ENCODE data around the gene STN1.

Gene STN1

DNA sequence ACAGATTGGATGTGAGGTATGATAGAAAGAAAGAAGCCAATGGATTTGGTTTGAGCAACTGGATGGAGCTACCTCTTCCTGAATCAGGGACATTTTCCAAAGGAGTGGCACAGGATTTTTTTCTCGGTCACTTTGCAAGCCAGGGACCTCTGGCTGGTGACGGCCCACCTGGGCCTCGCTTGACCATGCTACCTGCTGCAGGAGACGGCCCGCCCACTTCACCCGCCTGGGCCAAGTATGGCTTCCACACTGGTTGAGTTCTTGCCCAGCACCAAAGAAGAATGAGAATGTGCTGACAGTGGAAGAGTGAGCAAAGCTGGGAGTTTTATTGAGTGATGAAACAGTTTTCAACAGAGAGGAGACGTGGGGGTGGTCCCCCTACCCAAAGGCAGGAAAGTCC is 38.2 kb downstream of the STN1 start:
- no peak for DNase-seq (ENCODE audit: low read depth)
- TF ChIP-seq, protein P1, sequence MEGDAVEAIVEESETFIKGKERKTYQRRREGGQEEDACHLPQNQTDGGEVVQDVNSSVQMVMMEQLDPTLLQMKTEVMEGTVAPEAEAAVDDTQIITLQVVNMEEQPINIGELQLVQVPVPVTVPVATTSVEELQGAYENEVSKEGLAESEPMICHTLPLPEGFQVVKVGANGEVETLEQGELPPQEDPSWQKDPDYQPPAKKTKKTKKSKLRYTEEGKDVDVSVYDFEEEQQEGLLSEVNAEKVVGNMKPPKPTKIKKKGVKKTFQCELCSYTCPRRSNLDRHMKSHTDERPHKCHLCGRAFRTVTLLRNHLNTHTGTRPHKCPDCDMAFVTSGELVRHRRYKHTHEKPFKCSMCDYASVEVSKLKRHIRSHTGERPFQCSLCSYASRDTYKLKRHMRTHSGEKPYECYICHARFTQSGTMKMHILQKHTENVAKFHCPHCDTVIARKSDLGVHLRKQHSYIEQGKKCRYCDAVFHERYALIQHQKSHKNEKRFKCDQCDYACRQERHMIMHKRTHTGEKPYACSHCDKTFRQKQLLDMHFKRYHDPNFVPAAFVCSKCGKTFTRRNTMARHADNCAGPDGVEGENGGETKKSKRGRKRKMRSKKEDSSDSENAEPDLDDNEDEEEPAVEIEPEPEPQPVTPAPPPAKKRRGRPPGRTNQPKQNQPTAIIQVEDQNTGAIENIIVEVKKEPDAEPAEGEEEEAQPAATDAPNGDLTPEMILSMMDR (IDR thresholded peaks at IDR 0.05; ENCODE audit: low read depth, low read length, missing control alignments): no peak
- no peak overlapping the region for H3K4me3 ChIP-seq (ENCODE audit: low read depth, low read length)

GRCh38 chr10:103879409-103879808 is 38.6 kb downstream of the STN1 start:
- TF ChIP-seq, protein P1 (IDR thresholded peaks at IDR 0.05; ENCODE audit: low read depth, low read length, missing control alignments): no peak
- DNase-seq (ENCODE audit: low read depth): no peak
- H3K4me3 ChIP-seq (ENCODE audit: low read depth, low read length): no peak overlapping the region

GRCh38 chr10:103877861-103878260 is 40.1 kb downstream of the STN1 start:
- TF ChIP-seq, protein P1 (IDR thresholded peaks at IDR 0.05; ENCODE audit: low read depth, low read length, missing control alignments): no peak
- no peak for DNase-seq (ENCODE audit: low read depth)
- no peak overlapping the region for H3K4me3 ChIP-seq (ENCODE audit: low read depth, low read length)

- TF ChIP-seq, protein P1 (IDR thresholded peaks at IDR 0.05; ENCODE audit: low read depth, low read length, missing control alignments): no peak
- H3K4me3 ChIP-seq (ENCODE audit: low read depth, low read length): no peak overlapping the region
- no peak for DNase-seq (ENCODE audit: low read depth)
These were observed 41.8 kb downstream of the STN1 start for GRCh38 chr10:103876155-103876554.

GRCh38 chr10:103874730-103875129 is 43.3 kb downstream of the STN1 start:
- no peak overlapping the region for H3K4me3 ChIP-seq (ENCODE audit: low read depth, low read length)
- DNase-seq (ENCODE audit: low read depth): no peak
- TF ChIP-seq, protein P1 (IDR thresholded peaks at IDR 0.05; ENCODE audit: low read depth, low read length, missing control alignments): no peak

DNA sequence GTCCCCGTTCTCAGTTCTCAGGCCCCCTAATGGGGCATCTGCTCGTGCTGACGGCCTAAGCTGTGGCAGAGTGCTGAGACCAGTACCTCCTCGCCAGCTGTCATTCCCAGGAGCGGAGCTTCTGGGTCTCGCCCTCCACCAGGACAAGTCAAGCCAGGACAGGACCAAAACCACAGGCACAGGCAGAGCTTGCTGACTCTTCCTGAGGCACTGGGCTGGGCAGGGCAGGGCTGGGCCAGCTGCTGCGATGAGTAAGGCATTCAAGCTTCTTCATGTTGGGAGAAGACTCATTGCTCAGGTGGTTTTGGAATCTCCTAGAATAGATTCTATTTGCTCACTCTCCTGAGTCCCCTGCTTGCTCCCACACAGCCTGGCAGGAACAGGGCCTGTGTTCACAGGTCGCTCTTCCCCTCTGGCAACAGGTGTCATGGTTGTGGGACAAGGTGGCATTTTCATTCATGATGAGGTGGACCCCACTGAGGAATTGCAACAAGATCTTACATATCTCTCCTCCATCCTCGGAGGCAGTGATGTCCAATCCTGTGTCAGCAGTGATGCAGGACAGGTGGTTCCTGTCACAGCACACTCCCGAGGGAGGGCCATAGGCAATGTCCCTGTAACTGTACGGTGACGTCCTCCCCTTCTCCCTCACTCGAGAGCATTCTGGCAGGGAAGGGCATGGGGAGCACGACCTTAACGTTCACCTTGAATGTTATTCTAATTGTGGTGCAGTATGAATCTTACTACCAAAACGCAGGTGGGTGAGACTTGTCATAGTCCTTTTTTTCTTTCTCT is 45.6 kb downstream of the STN1 start:
- TF ChIP-seq, protein P1 (IDR thresholded peaks at IDR 0.05; ENCODE audit: low read depth, low read length, missing control alignments): no peak
- no peak for DNase-seq (ENCODE audit: low read depth)
- no peak overlapping the region for H3K4me3 ChIP-seq (ENCODE audit: low read depth, low read length)

- TF ChIP-seq, protein P1 (IDR thresholded peaks at IDR 0.05; ENCODE audit: low read depth, low read length, missing control alignments): no peak
- no peak for DNase-seq (ENCODE audit: low read depth)
- H3K4me3 ChIP-seq (ENCODE audit: low read depth, low read length): no peak overlapping the region
These were observed 47.0 kb downstream of the STN1 start for GRCh38 chr10:103871006-103871405.
